Gastrocnemius medialis (tissue), 4 donors: ENCODE data around the gene RTP5. TPM values are rescaled to one million over a fixed set of nuclear protein-coding genes. Genes with fewer than 3 reads are reported as not detected.
A peak's percentile ranks its signal among the peaks of the same experiment; 100 is the strongest.

Source experiments
- ATAC-seq, 2 donors: fragments of 150-250 bp; one replicate each; pipeline ENCODE4 v1.9.1; 2016
- DNase-seq, 2 donors: peaks; one replicate each; pipeline ENCODE4 v3.0.0-alpha.2; 2019
- H3K27ac ChIP-seq, 4 donors: fragments of 200-600 bp; sonication (generic); 1 replicate in 1 of 4; 2 replicates in 3 of 4; pipeline ENCODE4 v1.5.1; 2016 to 2018; ENCODE audit warnings: mild to moderate bottlenecking in 2 of 4, moderate library complexity in 1 of 4
- H3K27me3 ChIP-seq, 3 donors: fragments of 200-600 bp; sonication (generic) in 2 of 3; 1 replicate in 1 of 3; 2 replicates in 2 of 3; pipeline versions ENCODE4 v1.5.1 to v1.6.0; 2016 to 2019; ENCODE audit warnings: mild to moderate bottlenecking in 1 of 3, moderate library complexity in 1 of 3
- H3K36me3 ChIP-seq, 2 donors: fragments of 200-600 bp; sonication (generic) in 1 of 2; one replicate each; pipeline ENCODE4 v1.5.1; 2017 to 2018
- H3K4me1 ChIP-seq, 2 donors: fragments of 200-600 bp; sonication (generic) in 1 of 2; one replicate each; pipeline ENCODE4 v1.5.1; 2016 to 2017; ENCODE audit warnings: mild to moderate bottlenecking in 2 of 2
- H3K4me3 ChIP-seq, 4 donors: fragments of 200-600 bp; sonication (generic) in 3 of 4; 1 replicate in 1 of 4; 2 replicates in 3 of 4; pipeline ENCODE4 v1.5.1; 2016 to 2019; ENCODE audit warnings: mild to moderate bottlenecking in 2 of 4
- H3K9me3 ChIP-seq, 3 donors: fragments of 200-600 bp; sonication (generic) in 2 of 3; 1 replicate in 1 of 3; 2 replicates in 2 of 3; pipeline ENCODE4 v1.5.1; 2016 to 2019
- CTCF ChIP-seq, 5 experiments: fragments of 450-650 bp in 3 of 5; fragments of 200-600 bp in 2 of 5; sonication (generic) in 2 of 5; IDR thresholded peaks in 4 of 5; conservative IDR thresholded peaks in 1 of 5; 1 replicate in 4 of 5; 2 replicates in 1 of 5; pipeline ENCODE4 v1.5.1; 2016 to 2019; ENCODE audit warnings: antibody characterized with exemption in 5 of 5, mild to moderate bottlenecking in 3 of 5, moderate library complexity in 3 of 5
- POLR2A ChIP-seq, 2 donors: fragments of 450-650 bp; IDR thresholded peaks; one replicate each; pipeline ENCODE4 v1.6.1; 2017; ENCODE audit warnings: antibody characterized with exemption in 2 of 2, mild to moderate bottlenecking in 2 of 2, moderate library complexity in 2 of 2
- in situ Hi-C, 4 donors: fragments of 200-750 bp; cut with MboI; loops; one replicate each; pipeline versions ENCODE4 v1.15.0 to v1.8.0; 2017; ENCODE audit warnings: low sequenced_read_pairs in 4 of 4
- intact Hi-C: fragments of 100-400 bp; cut with DNase I; formaldehyde crosslinking; loops from one replicate; pipeline ENCODE4 v1.15.1; 2023; ENCODE audit warnings: low total_unique reads
- total RNA-seq, 4 donors: library from RNA; depleted of rRNA; stranded (reverse); fragments of >200 nt; gene quantifications; one replicate each; pipeline versions ENCODE4 v1.1.0 to v1.2.3, GENCODE V29; 2016

The RTP5 gene
- total RNA-seq, 4 donors from 2014 or later = not detected

GRCh38 chr2:241897231-241897916, 27.8 kb downstream of the RTP5 start:
- intact Hi-C loops = no loop called here
- ATAC-seq (no peak), DNase-seq (no peak)
- in situ Hi-C loops = no loop called here
- Histone ChIP-seq H3K27ac (no peak overlapping the region), H3K27me3 (peaks cover 5 to 33% (median 15%) of the 10 kb centered on the region in 3 donors), H3K36me3 (no peaks in the 10 kb centered on the region), H3K4me1 (peaks cover 7 to 12% of the 10 kb centered on the region in 2 donors), H3K9me3 (no peaks in the 10 kb centered on the region), H3K4me3 (no peak overlapping the region)
- TF ChIP-seq CTCF (IDR thresholded peaks at IDR 0.05 in 4 of 5, conservative IDR thresholded peaks at IDR 0.05 in 1 of 5) (no peak), POLR2A (IDR thresholded peaks at IDR 0.05) (no peak)

- in situ Hi-C loops = no loop called here
- no peak for TF ChIP-seq CTCF (IDR thresholded peaks at IDR 0.05 in 4 of 5, conservative IDR thresholded peaks at IDR 0.05 in 1 of 5)
- peaks cover 7 to 12% of the 10 kb centered on the region in 2 donors for H3K4me1 ChIP-seq
- no peak overlapping the region for H3K27ac ChIP-seq
- no peaks in the 10 kb centered on the region for H3K9me3 ChIP-seq
- intact Hi-C loops = no loop called here
- H3K36me3 ChIP-seq = no peaks in the 10 kb centered on the region
- ATAC-seq (no peak), DNase-seq (no peak)
- H3K4me3 ChIP-seq = no peak overlapping the region
- peaks cover 5 to 33% (median 15%) of the 10 kb centered on the region in 3 donors for H3K27me3 ChIP-seq
Observed at GRCh38 chr2:241898463-241899270, 29.1 kb downstream of the RTP5 start.

GRCh38 chr2:241900251-241901017, 30.9 kb downstream of the RTP5 start:
- DNase-seq = no peak
- Histone ChIP-seq H3K4me3 (peak overlapping the region in 1 of 4 donors; percentile 0), H3K36me3 (no peaks in the 10 kb centered on the region), H3K9me3 (no peaks in the 10 kb centered on the region), H3K27me3 (peaks cover 5 to 33% (median 15%) of the 10 kb centered on the region in 3 donors), H3K27ac (no peak overlapping the region), H3K4me1 (peaks cover 7 to 12% of the 10 kb centered on the region in 2 donors)
- TF ChIP-seq POLR2A (IDR thresholded peaks at IDR 0.05) = no peak
- TF ChIP-seq CTCF (IDR thresholded peaks at IDR 0.05 in 4 of 5, conservative IDR thresholded peaks at IDR 0.05 in 1 of 5) = no peak
- no peak for ATAC-seq
- intact Hi-C loops = no loop called here
- in situ Hi-C loops = no loop called here

GRCh38 chr2:241901018-241901380, 31.5 kb downstream of the RTP5 start:
- peaks cover 7 to 12% of the 10 kb centered on the region in 2 donors for H3K4me1 ChIP-seq
- no peak for DNase-seq

More at GRCh38 chr2:241901018-241901380, 31.5 kb downstream of the RTP5 start:
- H3K36me3 ChIP-seq = no peaks in the 10 kb centered on the region
- H3K9me3 ChIP-seq = no peaks in the 10 kb centered on the region
- no peak for ATAC-seq
- in situ Hi-C loops = no loop called here
- no peak overlapping the region for H3K4me3 ChIP-seq
- intact Hi-C loops = no loop called here
- no peak for TF ChIP-seq CTCF (IDR thresholded peaks at IDR 0.05 in 4 of 5, conservative IDR thresholded peaks at IDR 0.05 in 1 of 5)
- TF ChIP-seq POLR2A (IDR thresholded peaks at IDR 0.05) = no peak
- H3K27me3 ChIP-seq = peaks cover 5 to 33% (median 15%) of the 10 kb centered on the region in 3 donors
- H3K27ac ChIP-seq = no peak overlapping the region
